Limb (tissue), 2 donors: ENCODE results near the gene RSPH1.

Source experiments
- DNase-seq, 2 donors: peaks; one replicate each; pipeline ENCODE4 v3.0.0-alpha.2; 2016; ENCODE audit errors: extremely low spot score in 2 of 2

RSPH1 gene

GRCh38 chr21:42489006-42489563, 6.9 kb downstream of the RSPH1 start:
- no peak for DNase-seq

GRCh38 chr21:42486531-42486930, 9.5 kb downstream of the RSPH1 start:
- no peak for DNase-seq

- no peak for DNase-seq
Observed at GRCh38 chr21:42486072-42486471, 10.0 kb downstream of the RSPH1 start.

GRCh38 chr21:42484966-42485365, 11.1 kb downstream of the RSPH1 start:
- no peak for DNase-seq

- DNase-seq = no peak
Observed at GRCh38 chr21:42481169-42481568, 14.9 kb downstream of the RSPH1 start.

GRCh38 chr21:42480736-42481135, 15.3 kb downstream of the RSPH1 start:
- no peak for DNase-seq

GRCh38 chr21:42479582-42479981, 16.4 kb downstream of the RSPH1 start:
- no peak for DNase-seq

GRCh38 chr21:42478504-42478903, 17.5 kb downstream of the RSPH1 start:
- DNase-seq = no peak

GRCh38 chr21:42476388-42477331, 19.4 kb downstream of the RSPH1 start:
- DNase-seq = no peak

GRCh38 chr21:42475526-42476387, 20.3 kb downstream of the RSPH1 start:
- no peak for DNase-seq

GRCh38 chr21:42475036-42475435, 21.0 kb downstream of the RSPH1 start:
- no peak for DNase-seq

- DNase-seq = peak in 1 of 2 donors; percentile 20
Observed at GRCh38 chr21:42474043-42474831, 21.8 kb downstream of the RSPH1 start.

GRCh38 chr21:42473498-42474042, 22.5 kb downstream of the RSPH1 start:
- peak in 1 of 2 donors; percentile 16 for DNase-seq

- peak in 1 of 2 donors; percentile 2 for DNase-seq
Observed at GRCh38 chr21:42472521-42472920, 23.5 kb downstream of the RSPH1 start.

GRCh38 chr21:42471716-42472330, 24.2 kb downstream of the RSPH1 start:
- peak in 1 of 2 donors; percentile 19 for DNase-seq

GRCh38 chr21:42471206-42471605, 24.8 kb downstream of the RSPH1 start:
- DNase-seq = peak in 1 of 2 donors; percentile 6

- DNase-seq = peak in 1 of 2 donors; percentile 0
Observed at GRCh38 chr21:42469726-42470125, 26.3 kb downstream of the RSPH1 start.

GRCh38 chr21:42469272-42469671, 26.8 kb downstream of the RSPH1 start:
- no peak for DNase-seq

GRCh38 chr21:42468491-42469131, 27.4 kb downstream of the RSPH1 start:
- DNase-seq = peak in 1 of 2 donors; percentile 9
